Fibroblast of lung (primary cell): Measurements from ENCODE around the gene HGS. TPM values are rescaled to one million over a fixed set of nuclear protein-coding genes. Genes with fewer than 3 reads are reported as not detected.
A peak's percentile ranks its signal among the peaks of the same experiment; 100 is the strongest.

Source experiments
- DNase-seq, 2 donors: peaks; one replicate each; pipeline versions ENCODE4 v3.0.0 to v3.0.0-alpha.2; 2010; ENCODE audit warnings: low read depth in 2 of 2
- H2AFZ ChIP-seq: 2 replicates; pipeline ENCODE4 v1.5.1; 2012; ENCODE audit warnings: low read length, control low read depth, inconsistent platforms
- H3K27ac ChIP-seq: 2 replicates; pipeline ENCODE4 v1.5.1; 2011; ENCODE audit warnings: low read length, control low read depth; ENCODE audit not compliant: insufficient read depth
- H3K27me3 ChIP-seq: 2 replicates; pipeline ENCODE4 v1.5.1; 2011; ENCODE audit warnings: mild to moderate bottlenecking, low read length; ENCODE audit not compliant: control insufficient read depth, insufficient read depth
- H3K36me3 ChIP-seq: 2 replicates; pipeline ENCODE4 v1.5.1; 2011; ENCODE audit warnings: low read length; ENCODE audit not compliant: control insufficient read depth, insufficient read depth
- H3K4me1 ChIP-seq: 2 replicates; pipeline ENCODE4 v1.5.1; 2011; ENCODE audit warnings: low read length; ENCODE audit not compliant: control insufficient read depth, insufficient read depth; ENCODE audit errors: extremely low read depth
- H3K4me2 ChIP-seq: 2 replicates; pipeline ENCODE4 v1.5.1; 2011; ENCODE audit warnings: low read length, control low read depth; ENCODE audit not compliant: insufficient read depth; ENCODE audit errors: extremely low read depth
- H3K4me3 ChIP-seq, 4 experiments: fragments of 200-600 bp in 1 of 4; sonication (generic) in 1 of 4; replicated peaks in 1 of 4; 2 replicates each; pipeline ENCODE4 v1.5.1; 2011 to 2016; ENCODE audit warnings: low read length in 4 of 4, low read depth in 3 of 4, mild to moderate bottlenecking in 3 of 4, control low read depth in 2 of 4, inconsistent platforms in 1 of 4, mixed read lengths in 1 of 4; ENCODE audit not compliant: insufficient read depth in 1 of 4; ENCODE audit errors: control extremely low read depth in 1 of 4
- H3K79me2 ChIP-seq: 2 replicates; pipeline ENCODE4 v1.5.1; 2012; ENCODE audit warnings: mild to moderate bottlenecking, low read length, inconsistent platforms; ENCODE audit not compliant: control insufficient read depth, insufficient read depth
- H3K9ac ChIP-seq: 2 replicates; pipeline ENCODE4 v1.5.1; 2011; ENCODE audit warnings: mild to moderate bottlenecking, low read length, control low read depth; ENCODE audit not compliant: insufficient read depth
- H3K9me3 ChIP-seq: 2 replicates; pipeline ENCODE4 v1.5.1; 2012; ENCODE audit warnings: low read depth, low read length; ENCODE audit not compliant: control insufficient read depth, insufficient read depth
- H4K20me1 ChIP-seq: 2 replicates; pipeline ENCODE4 v1.5.1; 2011; ENCODE audit warnings: low read length; ENCODE audit not compliant: control insufficient read depth, insufficient read depth; ENCODE audit errors: extremely low read depth
- EZH2 ChIP-seq: IDR thresholded peaks from 2 replicates; pipeline ENCODE4 v1.5.1; 2012; ENCODE audit warnings: low read length, control low read depth, mild to moderate bottlenecking; ENCODE audit errors: missing control alignments
- polyA plus RNA-seq, 2 donors: library from polyadenylated mRNA; depleted of rRNA in 1 of 2; stranded (reverse) in 1 of 2; unstranded in 1 of 2; fragments of >200 nt; gene quantifications; 2 replicates each; pipeline ENCODE4 v1.2.1, GENCODE V29; 2011 to 2012; ENCODE audit warnings: missing spikeins in 1 of 2
- total RNA-seq: library from RNA; depleted of rRNA; stranded (reverse); fragments of >200 nt; gene quantifications from 2 replicates; pipeline ENCODE4 v1.2.1, GENCODE V29; 2014
- TF ChIP-seq, protein P1 (sequence below), 2 donors: IDR thresholded peaks in 1 of 2; conservative IDR thresholded peaks in 1 of 2; 1 replicate in 1 of 2; 2 replicates in 1 of 2; pipeline ENCODE4 v1.5.1; 2011 to 2012; ENCODE audit warnings: low read length in 2 of 2, control low read depth in 1 of 2, inconsistent platforms in 1 of 2, low read depth in 1 of 2, mild to moderate bottlenecking in 1 of 2

Gene HGS
- total and polyA plus RNA-seq, 2 donors (not counting 1 experiment from before 2014, with no cell fraction given): 43.1 to 65.7 TPM

DNA sequence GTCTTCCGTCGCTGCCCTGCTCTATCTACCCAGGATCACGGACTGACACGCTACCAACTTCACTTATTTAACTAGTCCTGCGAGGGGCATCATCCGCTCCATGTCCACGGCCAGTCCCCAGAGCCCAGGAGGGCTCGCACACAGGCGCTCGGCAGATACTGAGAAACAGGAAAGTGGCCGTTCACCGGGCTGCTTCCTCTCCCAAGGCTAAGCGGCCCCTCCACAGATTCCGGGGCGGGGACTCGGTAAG is 17.8 kb upstream of the HGS start:
- peak overlapping the region; percentile 66 to 98 (median 92) for H3K4me3 ChIP-seq

DNA sequence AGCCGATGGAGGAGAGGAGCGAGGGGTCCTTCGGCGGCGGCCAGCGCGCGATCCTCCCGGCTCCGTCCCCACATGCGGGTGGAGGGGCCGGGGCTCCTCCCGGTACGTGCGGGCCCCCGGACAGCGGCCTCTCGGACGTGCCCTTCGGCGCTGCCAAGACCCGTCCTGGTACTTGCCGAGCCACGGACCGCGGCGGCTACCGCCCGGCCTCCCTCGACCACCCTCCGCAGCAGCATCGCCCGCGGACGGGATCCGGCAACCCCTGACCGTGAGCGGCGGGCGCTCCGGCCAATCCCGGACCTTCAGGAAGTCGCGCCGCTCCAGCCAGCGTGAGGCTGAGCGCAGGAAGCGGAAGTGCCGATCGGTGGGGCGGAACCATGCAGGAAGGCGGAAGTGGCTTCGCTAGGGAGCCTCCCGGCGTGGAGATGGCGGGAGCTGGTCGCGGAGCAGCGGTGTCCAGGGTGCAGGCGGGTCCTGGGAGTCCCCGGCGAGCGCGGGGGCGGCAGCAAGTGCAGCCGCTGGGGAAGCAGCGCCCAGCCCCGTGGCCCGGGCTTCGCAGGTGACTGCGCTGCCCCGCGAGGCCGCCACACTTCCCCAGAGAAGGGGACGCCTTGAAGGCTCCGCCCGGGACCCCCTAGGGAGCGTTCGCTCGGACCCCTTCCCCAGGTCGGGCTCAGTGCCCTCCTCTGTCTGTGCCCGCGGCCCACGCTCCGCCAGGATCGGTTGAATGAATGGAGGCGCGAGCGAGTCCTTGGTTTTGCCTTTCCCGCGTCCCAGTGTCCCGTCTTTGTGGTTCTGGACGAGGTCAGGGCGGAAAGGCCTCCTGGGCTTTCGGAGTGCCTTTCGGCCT is 17.2 kb upstream of the HGS start, which contains the start of the genes CCDC137 and OXLD1:
CCDC137 (plus strand) TSS at position 396 of the 850 bp plus-strand sequence; CDS start at position 426, 30 bp downstream.
OXLD1 (minus strand) TSS at position 264 of the 850 bp plus-strand sequence; CDS start at position 236, 28 bp downstream.
- peaks cover 9% of the 10 kb centered on the region for H3K4me1 ChIP-seq
- peak within 1 kb of the TSS; percentile 100 for H3K4me2 ChIP-seq
- H3K36me3 ChIP-seq: peaks cover 22% of the 10 kb centered on the region
- peak within 1 kb of the TSS; percentile 66 to 98 (median 92) for H3K4me3 ChIP-seq
- TF ChIP-seq EZH2: no peak
- TF ChIP-seq, protein P1, sequence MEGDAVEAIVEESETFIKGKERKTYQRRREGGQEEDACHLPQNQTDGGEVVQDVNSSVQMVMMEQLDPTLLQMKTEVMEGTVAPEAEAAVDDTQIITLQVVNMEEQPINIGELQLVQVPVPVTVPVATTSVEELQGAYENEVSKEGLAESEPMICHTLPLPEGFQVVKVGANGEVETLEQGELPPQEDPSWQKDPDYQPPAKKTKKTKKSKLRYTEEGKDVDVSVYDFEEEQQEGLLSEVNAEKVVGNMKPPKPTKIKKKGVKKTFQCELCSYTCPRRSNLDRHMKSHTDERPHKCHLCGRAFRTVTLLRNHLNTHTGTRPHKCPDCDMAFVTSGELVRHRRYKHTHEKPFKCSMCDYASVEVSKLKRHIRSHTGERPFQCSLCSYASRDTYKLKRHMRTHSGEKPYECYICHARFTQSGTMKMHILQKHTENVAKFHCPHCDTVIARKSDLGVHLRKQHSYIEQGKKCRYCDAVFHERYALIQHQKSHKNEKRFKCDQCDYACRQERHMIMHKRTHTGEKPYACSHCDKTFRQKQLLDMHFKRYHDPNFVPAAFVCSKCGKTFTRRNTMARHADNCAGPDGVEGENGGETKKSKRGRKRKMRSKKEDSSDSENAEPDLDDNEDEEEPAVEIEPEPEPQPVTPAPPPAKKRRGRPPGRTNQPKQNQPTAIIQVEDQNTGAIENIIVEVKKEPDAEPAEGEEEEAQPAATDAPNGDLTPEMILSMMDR (conservative IDR thresholded peaks at IDR 0.05 in 1 of 2, IDR thresholded peaks at IDR 0.05 in 1 of 2; ENCODE audit: low read depth in 1 of 2, low read length in 2 of 2): no peak
- H4K20me1 ChIP-seq: no peaks in the 10 kb centered on the region
- peaks cover 27% of the 10 kb centered on the region for H3K79me2 ChIP-seq
- DNase-seq: peak; percentile 96 to 97
- peak within 1 kb of the TSS; percentile 76 for H2AFZ ChIP-seq
- H3K27me3 ChIP-seq: no peaks in the 10 kb centered on the region
- H3K9me3 ChIP-seq: no peaks in the 10 kb centered on the region
- peak within 1 kb of the TSS; percentile 90 for H3K27ac ChIP-seq
- peak within 1 kb of the TSS; percentile 91 for H3K9ac ChIP-seq

More for the DNA sequence above, 17.8 kb upstream of the HGS start:
- TF ChIP-seq, protein P1 (conservative IDR thresholded peaks at IDR 0.05 in 1 of 2, IDR thresholded peaks at IDR 0.05 in 1 of 2; ENCODE audit: low read depth in 1 of 2, low read length in 2 of 2): no peak
- no peak for TF ChIP-seq EZH2
- no peaks in the 10 kb centered on the region for H3K27me3 ChIP-seq
- H3K9ac ChIP-seq: peak overlapping the region; percentile 91
- H4K20me1 ChIP-seq: no peaks in the 10 kb centered on the region
- peak in 1 of 2 donors; percentile 22 for DNase-seq
- H3K9me3 ChIP-seq: no peaks in the 10 kb centered on the region
- peaks cover 17% of the 10 kb centered on the region for H3K36me3 ChIP-seq
- H2AFZ ChIP-seq: peak overlapping the region; percentile 76
- peak overlapping the region; percentile 100 for H3K4me2 ChIP-seq
- peak overlapping the region; percentile 90 for H3K27ac ChIP-seq
- H3K79me2 ChIP-seq: peaks cover 27% of the 10 kb centered on the region
- H3K4me1 ChIP-seq: peaks cover 9% of the 10 kb centered on the region

DNA sequence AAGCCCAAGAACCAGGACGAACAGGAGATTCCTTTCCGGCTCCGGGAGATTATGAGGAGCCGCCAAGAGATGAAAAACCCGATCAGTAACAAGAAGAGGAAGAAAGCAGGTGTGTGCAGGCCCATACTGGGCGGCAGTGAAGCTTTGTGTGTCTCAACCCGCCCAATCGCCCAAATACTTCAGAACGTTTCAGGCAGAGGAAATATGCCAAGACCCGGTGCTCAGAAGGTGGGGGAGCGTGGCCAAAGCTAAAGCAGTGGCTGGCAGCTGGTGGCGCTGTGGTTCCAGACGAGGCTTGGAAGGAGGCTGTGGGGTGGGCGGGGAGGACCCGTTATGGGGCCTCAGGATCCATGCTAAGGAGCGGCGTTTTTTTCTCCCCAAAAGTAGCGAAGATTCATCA is 16.1 kb upstream of the HGS start:
- TF ChIP-seq, protein P1 (conservative IDR thresholded peaks at IDR 0.05 in 1 of 2, IDR thresholded peaks at IDR 0.05 in 1 of 2; ENCODE audit: low read depth in 1 of 2, low read length in 2 of 2): peak in 1 of 2 donors; percentile 7
- no peak for TF ChIP-seq EZH2
- H4K20me1 ChIP-seq: no peaks in the 10 kb centered on the region
- peaks cover 9% of the 10 kb centered on the region for H3K4me1 ChIP-seq
- no peak overlapping the region for H2AFZ ChIP-seq
- H3K4me2 ChIP-seq: no peak overlapping the region
- peak overlapping the region in 1 of 4 experiments; percentile 10 for H3K4me3 ChIP-seq
- peaks cover 27% of the 10 kb centered on the region for H3K79me2 ChIP-seq
- DNase-seq: no peak
- H3K27me3 ChIP-seq: no peaks in the 10 kb centered on the region
- H3K27ac ChIP-seq: no peak overlapping the region
- H3K9ac ChIP-seq: no peak overlapping the region
- H3K9me3 ChIP-seq: no peaks in the 10 kb centered on the region
- peaks cover 32% of the 10 kb centered on the region for H3K36me3 ChIP-seq
